ENCODE data around the gene RAB5A.

GRCh38 chr3:19940643-19941042 is 6.3 kb upstream of the RAB5A start:
- TF ChIP-seq EZH2 (IDR thresholded peaks at IDR 0.05; ENCODE audit: insufficient read depth, poor library complexity, severe bottlenecking) (no peak), EZH2phosphoT487 (IDR thresholded peaks at IDR 0.05; ENCODE audit: insufficient read depth, low read depth) (no peak)
